Measurements from ENCODE around the gene RPS6KA5. TPM values are rescaled to one million over a fixed set of nuclear protein-coding genes. Genes with fewer than 3 reads are reported as not detected.
"Not testable (repeated sequence)": the region's sequence is repeated elsewhere in the genome, so short reads cannot be mapped to it uniquely, and the experiment has no call there.

The RPS6KA5 gene
- polyA plus RNA-seq, 2 donors: 0.83 to 2.3 TPM

- no peaks in the 10 kb centered on the region for H3K9me3 ChIP-seq (ENCODE audit: control insufficient read depth in 2 of 2, insufficient read depth in 1 of 2, low read depth in 1 of 2, low read length in 1 of 2)
- H3K4me1 ChIP-seq (ENCODE audit: control insufficient read depth in 2 of 2, insufficient read depth in 2 of 2, low read length in 1 of 2): no peaks in the 10 kb centered on the region
- no peaks in the 10 kb centered on the region for H3K36me3 ChIP-seq (ENCODE audit: control insufficient read depth in 2 of 2, insufficient read depth in 2 of 2, low read length in 1 of 2)
- WGBS, 2 donors: 89 to 90% methylated on average over 5 of the region's 5 CpGs
- H3K4me3 ChIP-seq (ENCODE audit: low read depth in 1 of 2, low read length in 2 of 2): no peak overlapping the region
- H3K27me3 ChIP-seq (ENCODE audit: control insufficient read depth in 1 of 2, insufficient read depth in 2 of 2, low read length in 2 of 2): no peaks in the 10 kb centered on the region
- H3K27ac ChIP-seq (ENCODE audit: low read depth in 2 of 2, low read length in 1 of 2): no peak overlapping the region
Measured at GRCh38 chr14:90851327-90852036, 209.0 kb downstream of the RPS6KA5 start.

GRCh38 chr14:90850487-90850886 lies 210.0 kb downstream of the RPS6KA5 start:
- no peaks in the 10 kb centered on the region for H3K36me3 ChIP-seq (ENCODE audit: control insufficient read depth in 2 of 2, insufficient read depth in 2 of 2, low read length in 1 of 2)
- H3K9me3 ChIP-seq (ENCODE audit: control insufficient read depth in 2 of 2, insufficient read depth in 1 of 2, low read depth in 1 of 2, low read length in 1 of 2): no peaks in the 10 kb centered on the region
- H3K4me3 ChIP-seq (ENCODE audit: low read depth in 1 of 2, low read length in 2 of 2): no peak overlapping the region
- WGBS, 2 donors: 73 to 78% methylated on average over 3 of the region's 3 CpGs
- no peaks in the 10 kb centered on the region for H3K4me1 ChIP-seq (ENCODE audit: control insufficient read depth in 2 of 2, insufficient read depth in 2 of 2, low read length in 1 of 2)
- H3K27me3 ChIP-seq (ENCODE audit: control insufficient read depth in 1 of 2, insufficient read depth in 2 of 2, low read length in 2 of 2): no peaks in the 10 kb centered on the region
- H3K27ac ChIP-seq (ENCODE audit: low read depth in 2 of 2, low read length in 1 of 2): no peak overlapping the region

GRCh38 chr14:90849787-90850444 lies 210.5 kb downstream of the RPS6KA5 start:
- H3K4me1 ChIP-seq (ENCODE audit: control insufficient read depth in 2 of 2, insufficient read depth in 2 of 2, low read length in 1 of 2): no peaks in the 10 kb centered on the region
- 76 to 84% methylated on average over 7 of the region's 7 CpGs for WGBS, 2 donors
- H3K9me3 ChIP-seq (ENCODE audit: control insufficient read depth in 2 of 2, insufficient read depth in 1 of 2, low read depth in 1 of 2, low read length in 1 of 2): no peaks in the 10 kb centered on the region
- H3K36me3 ChIP-seq (ENCODE audit: control insufficient read depth in 2 of 2, insufficient read depth in 2 of 2, low read length in 1 of 2): no peaks in the 10 kb centered on the region
- H3K27ac ChIP-seq (ENCODE audit: low read depth in 2 of 2, low read length in 1 of 2): no peak overlapping the region
- H3K27me3 ChIP-seq (ENCODE audit: control insufficient read depth in 1 of 2, insufficient read depth in 2 of 2, low read length in 2 of 2): no peaks in the 10 kb centered on the region
- no peak overlapping the region for H3K4me3 ChIP-seq (ENCODE audit: low read depth in 1 of 2, low read length in 2 of 2)

- 89 to 91% methylated on average over 17 of the region's 17 CpGs for WGBS, 2 donors
- Histone ChIP-seq H3K36me3 (ENCODE audit: control insufficient read depth in 2 of 2, insufficient read depth in 2 of 2, low read length in 1 of 2) (no peaks in the 10 kb centered on the region), H3K4me3 (ENCODE audit: low read depth in 1 of 2, low read length in 2 of 2) (no peak overlapping the region), H3K9me3 (ENCODE audit: control insufficient read depth in 2 of 2, insufficient read depth in 1 of 2, low read depth in 1 of 2, low read length in 1 of 2) (no peaks in the 10 kb centered on the region), H3K27me3 (ENCODE audit: control insufficient read depth in 1 of 2, insufficient read depth in 2 of 2, low read length in 2 of 2) (no peaks in the 10 kb centered on the region), H3K27ac (ENCODE audit: low read depth in 2 of 2, low read length in 1 of 2) (no peak overlapping the region), H3K4me1 (ENCODE audit: control insufficient read depth in 2 of 2, insufficient read depth in 2 of 2, low read length in 1 of 2) (no peaks in the 10 kb centered on the region)
Measured at GRCh38 chr14:90848944-90849731, 211.3 kb downstream of the RPS6KA5 start.

- Histone ChIP-seq H3K4me3 (ENCODE audit: low read depth in 1 of 2, low read length in 2 of 2) (no peak overlapping the region), H3K9me3 (ENCODE audit: control insufficient read depth in 2 of 2, insufficient read depth in 1 of 2, low read depth in 1 of 2, low read length in 1 of 2) (no peaks in the 10 kb centered on the region), H3K36me3 (ENCODE audit: control insufficient read depth in 2 of 2, insufficient read depth in 2 of 2, low read length in 1 of 2) (no peaks in the 10 kb centered on the region), H3K4me1 (ENCODE audit: control insufficient read depth in 2 of 2, insufficient read depth in 2 of 2, low read length in 1 of 2) (no peaks in the 10 kb centered on the region), H3K27me3 (ENCODE audit: control insufficient read depth in 1 of 2, insufficient read depth in 2 of 2, low read length in 2 of 2) (no peaks in the 10 kb centered on the region), H3K27ac (ENCODE audit: low read depth in 2 of 2, low read length in 1 of 2) (no peak overlapping the region)
- WGBS, 2 donors: 82 to 86% methylated on average over 4 of the region's 4 CpGs
Measured at GRCh38 chr14:90846511-90846910, 213.9 kb downstream of the RPS6KA5 start.

GRCh38 chr14:90844321-90844720 lies 216.1 kb downstream of the RPS6KA5 start:
- Histone ChIP-seq H3K27me3 (ENCODE audit: control insufficient read depth in 1 of 2, insufficient read depth in 2 of 2, low read length in 2 of 2) (no peaks in the 10 kb centered on the region), H3K4me3 (ENCODE audit: low read depth in 1 of 2, low read length in 2 of 2) (no peak overlapping the region), H3K9me3 (ENCODE audit: control insufficient read depth in 2 of 2, insufficient read depth in 1 of 2, low read depth in 1 of 2, low read length in 1 of 2) (no peaks in the 10 kb centered on the region), H3K27ac (ENCODE audit: low read depth in 2 of 2, low read length in 1 of 2) (no peak overlapping the region), H3K4me1 (ENCODE audit: control insufficient read depth in 2 of 2, insufficient read depth in 2 of 2, low read length in 1 of 2) (no peaks in the 10 kb centered on the region), H3K36me3 (ENCODE audit: control insufficient read depth in 2 of 2, insufficient read depth in 2 of 2, low read length in 1 of 2) (no peaks in the 10 kb centered on the region)
- 58 to 84% methylated on average over 3 of the region's 3 CpGs for WGBS, 2 donors

- no peak overlapping the region for H3K27ac ChIP-seq (ENCODE audit: low read depth in 2 of 2, low read length in 1 of 2)
- no peaks in the 10 kb centered on the region for H3K4me1 ChIP-seq (ENCODE audit: control insufficient read depth in 2 of 2, insufficient read depth in 2 of 2, low read length in 1 of 2)
- no peaks in the 10 kb centered on the region for H3K9me3 ChIP-seq (ENCODE audit: control insufficient read depth in 2 of 2, insufficient read depth in 1 of 2, low read depth in 1 of 2, low read length in 1 of 2)
- 56 to 61% methylated on average over 6 of the region's 6 CpGs for WGBS, 2 donors
- no peaks in the 10 kb centered on the region for H3K36me3 ChIP-seq (ENCODE audit: control insufficient read depth in 2 of 2, insufficient read depth in 2 of 2, low read length in 1 of 2)
- H3K27me3 ChIP-seq (ENCODE audit: control insufficient read depth in 1 of 2, insufficient read depth in 2 of 2, low read length in 2 of 2): no peaks in the 10 kb centered on the region
- no peak overlapping the region for H3K4me3 ChIP-seq (ENCODE audit: low read depth in 1 of 2, low read length in 2 of 2)
Measured at GRCh38 chr14:90842726-90843125, 217.7 kb downstream of the RPS6KA5 start.

- not testable (repeated sequence) for H3K4me1 ChIP-seq (ENCODE audit: control insufficient read depth in 2 of 2, insufficient read depth in 2 of 2, low read length in 1 of 2); H3K27ac ChIP-seq (ENCODE audit: low read depth in 2 of 2, low read length in 1 of 2); H3K36me3 ChIP-seq (ENCODE audit: control insufficient read depth in 2 of 2, insufficient read depth in 2 of 2, low read length in 1 of 2); H3K27me3 ChIP-seq (ENCODE audit: control insufficient read depth in 1 of 2, insufficient read depth in 2 of 2, low read length in 2 of 2); H3K4me3 ChIP-seq (ENCODE audit: low read depth in 1 of 2, low read length in 2 of 2); H3K9me3 ChIP-seq (ENCODE audit: control insufficient read depth in 2 of 2, insufficient read depth in 1 of 2, low read depth in 1 of 2, low read length in 1 of 2)
- WGBS, 2 donors: 90 to 94% methylated on average over 4 of the region's 4 CpGs
Measured at GRCh38 chr14:90840667-90841066, 219.8 kb downstream of the RPS6KA5 start.

GRCh38 chr14:90839889-90840266 lies 220.6 kb downstream of the RPS6KA5 start:
- Histone ChIP-seq H3K4me1 (ENCODE audit: control insufficient read depth in 2 of 2, insufficient read depth in 2 of 2, low read length in 1 of 2) (no peaks in the 10 kb centered on the region), H3K36me3 (ENCODE audit: control insufficient read depth in 2 of 2, insufficient read depth in 2 of 2, low read length in 1 of 2) (no peaks in the 10 kb centered on the region), H3K27me3 (ENCODE audit: control insufficient read depth in 1 of 2, insufficient read depth in 2 of 2, low read length in 2 of 2) (no peaks in the 10 kb centered on the region), H3K9me3 (ENCODE audit: control insufficient read depth in 2 of 2, insufficient read depth in 1 of 2, low read depth in 1 of 2, low read length in 1 of 2) (no peaks in the 10 kb centered on the region), H3K27ac (ENCODE audit: low read depth in 2 of 2, low read length in 1 of 2) (no peak overlapping the region), H3K4me3 (ENCODE audit: low read depth in 1 of 2, low read length in 2 of 2) (no peak overlapping the region)
- 81 to 86% methylated on average over 3 of the region's 3 CpGs for WGBS, 2 donors
